ENCODE data around the gene GDPD2. TPM values are rescaled to one million over a fixed set of nuclear protein-coding genes. Genes with fewer than 3 reads are reported as not detected.

The GDPD2 gene
- total RNA-seq, 3 donors from 2014 or later: 0.15 TPM; not detected in 2

DNA sequence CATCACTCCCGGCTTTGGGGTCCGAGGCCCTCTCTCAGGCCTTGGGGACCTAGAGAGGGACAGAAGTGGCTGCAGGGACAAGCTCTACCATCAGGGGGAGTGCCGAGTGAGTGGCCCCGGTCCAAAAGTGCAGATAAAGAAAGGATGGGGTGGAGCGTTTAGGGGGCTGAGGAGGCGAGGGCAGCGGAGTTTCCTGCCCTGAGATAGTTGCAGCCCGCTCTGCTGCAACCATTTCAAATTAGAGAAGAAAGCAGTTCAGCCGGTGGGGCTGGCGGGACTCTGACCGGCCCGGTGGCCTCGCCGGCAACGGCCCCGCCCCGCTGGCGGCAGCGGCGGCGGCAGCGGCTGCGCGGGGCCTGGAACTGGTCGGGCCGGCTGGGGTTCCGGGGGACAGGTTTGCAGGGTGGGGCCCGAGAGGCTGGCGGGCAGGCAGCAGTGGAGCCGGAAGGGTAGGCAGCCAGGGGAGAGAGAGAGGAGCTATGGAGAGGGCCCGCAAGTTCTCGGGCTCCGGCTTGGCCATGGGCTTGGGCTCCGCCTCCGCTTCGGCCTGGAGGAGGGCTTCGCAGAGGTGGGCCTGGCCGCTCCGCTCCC is 29.1 kb downstream of the GDPD2 start:
- intact Hi-C loops (cut with DNase I; ENCODE audit: low total_unique reads): no loop called here

GRCh38 chrX:70453024-70453618 is 30.0 kb downstream of the GDPD2 start:
- H3K4me3 ChIP-seq: peak overlapping the region; percentile 46 to 73 (median 59)
- no peaks in the 10 kb centered on the region for H3K4me1 ChIP-seq
- H3K27me3 ChIP-seq: peaks cover 0 to 65% of the 10 kb centered on the region in 2 donors
- TF ChIP-seq POLR2A (IDR thresholded peaks at IDR 0.05) (no peak), POLR2AphosphoS5 (IDR thresholded peaks at IDR 0.05) (no peak), CTCF (IDR thresholded peaks at IDR 0.05) (no peak)
- no peaks in the 10 kb centered on the region for H3K36me3 ChIP-seq
- H3K27ac ChIP-seq: peak overlapping the region; percentile 75 to 87
- DNase-seq (ENCODE audit: low spot score in 2 of 2): no peak
- H3K9me3 ChIP-seq: no peaks in the 10 kb centered on the region
- intact Hi-C loops (cut with DNase I; ENCODE audit: low total_unique reads): no loop called here

More for the DNA sequence above, 29.1 kb downstream of the GDPD2 start:
- Histone ChIP-seq H3K4me1 (no peaks in the 10 kb centered on the region), H3K36me3 (no peaks in the 10 kb centered on the region), H3K9me3 (no peaks in the 10 kb centered on the region), H3K4me3 (peak overlapping the region; percentile 46 to 73 (median 59)), H3K27me3 (peaks cover 0 to 74% of the 10 kb centered on the region in 2 donors), H3K27ac (peak overlapping the region; percentile 75 to 87)
- TF ChIP-seq POLR2AphosphoS5 (IDR thresholded peaks at IDR 0.05) (no peak), CTCF (IDR thresholded peaks at IDR 0.05) (peak in 2 of 3 donors; percentile 47 to 53)
- peak; percentile 24 to 55 for DNase-seq (ENCODE audit: low spot score in 2 of 2)

DNA sequence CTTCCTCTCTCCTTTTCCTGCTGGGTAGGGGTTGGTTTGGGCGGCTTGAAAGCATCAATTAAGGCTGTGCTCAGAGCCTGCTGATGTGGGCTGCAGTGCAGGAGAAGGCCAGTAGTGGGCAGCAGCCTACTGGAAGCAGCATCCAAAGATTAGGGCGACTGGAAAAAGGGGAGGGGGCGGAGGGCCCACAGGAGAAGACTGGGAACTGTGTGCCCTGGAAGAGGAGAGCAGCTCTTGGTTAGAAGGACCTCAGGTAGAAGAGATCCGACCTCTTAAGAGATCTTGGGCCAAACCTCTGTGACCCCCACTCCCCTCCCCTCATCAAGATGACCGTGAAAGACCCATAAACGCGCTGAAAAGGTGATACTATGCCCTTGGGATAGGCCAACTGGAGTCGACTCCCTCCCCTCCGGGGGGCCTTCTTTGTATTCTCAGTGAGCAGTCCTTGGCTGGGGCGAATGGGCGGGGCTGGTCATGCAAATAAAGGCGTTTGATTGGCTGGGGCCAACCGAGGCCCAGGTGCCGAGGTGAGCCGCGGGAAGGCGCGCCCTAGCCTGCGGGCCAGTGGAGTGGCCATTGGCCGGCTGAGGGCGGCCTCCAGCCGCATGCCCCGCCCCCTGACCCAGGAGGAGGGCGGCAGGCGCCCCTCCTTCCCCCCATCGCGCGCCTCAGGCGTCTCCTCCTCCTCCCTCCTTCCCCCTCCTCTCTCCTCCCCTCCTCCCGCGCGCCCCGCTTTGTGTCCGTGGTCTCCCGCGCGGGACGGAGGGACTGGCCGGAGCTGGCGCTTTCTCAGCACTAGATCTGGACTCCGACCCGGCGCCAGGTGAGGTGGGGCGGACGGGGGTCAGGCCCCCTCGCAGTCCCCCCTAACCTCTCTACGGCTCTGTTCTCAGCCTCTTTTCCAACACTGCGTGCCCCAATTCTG is 31.6 kb downstream of the GDPD2 start:
- TF ChIP-seq POLR2A (IDR thresholded peaks at IDR 0.05): no peak
- peak; percentile 36 to 79 (median 76) for TF ChIP-seq CTCF (IDR thresholded peaks at IDR 0.05)
- H3K36me3 ChIP-seq: no peaks in the 10 kb centered on the region
- intact Hi-C loops (cut with DNase I; ENCODE audit: low total_unique reads): no loop called here
- H3K27me3 ChIP-seq: peaks cover 0 to 50% of the 10 kb centered on the region in 2 donors
- H3K9me3 ChIP-seq: no peaks in the 10 kb centered on the region
- H3K4me1 ChIP-seq: no peaks in the 10 kb centered on the region
- peak overlapping the region; percentile 43 to 77 (median 60) for H3K4me3 ChIP-seq
- DNase-seq (ENCODE audit: low spot score in 2 of 2): peak; percentile 73 to 84
- peak overlapping the region; percentile 84 to 93 for H3K27ac ChIP-seq

DNA sequence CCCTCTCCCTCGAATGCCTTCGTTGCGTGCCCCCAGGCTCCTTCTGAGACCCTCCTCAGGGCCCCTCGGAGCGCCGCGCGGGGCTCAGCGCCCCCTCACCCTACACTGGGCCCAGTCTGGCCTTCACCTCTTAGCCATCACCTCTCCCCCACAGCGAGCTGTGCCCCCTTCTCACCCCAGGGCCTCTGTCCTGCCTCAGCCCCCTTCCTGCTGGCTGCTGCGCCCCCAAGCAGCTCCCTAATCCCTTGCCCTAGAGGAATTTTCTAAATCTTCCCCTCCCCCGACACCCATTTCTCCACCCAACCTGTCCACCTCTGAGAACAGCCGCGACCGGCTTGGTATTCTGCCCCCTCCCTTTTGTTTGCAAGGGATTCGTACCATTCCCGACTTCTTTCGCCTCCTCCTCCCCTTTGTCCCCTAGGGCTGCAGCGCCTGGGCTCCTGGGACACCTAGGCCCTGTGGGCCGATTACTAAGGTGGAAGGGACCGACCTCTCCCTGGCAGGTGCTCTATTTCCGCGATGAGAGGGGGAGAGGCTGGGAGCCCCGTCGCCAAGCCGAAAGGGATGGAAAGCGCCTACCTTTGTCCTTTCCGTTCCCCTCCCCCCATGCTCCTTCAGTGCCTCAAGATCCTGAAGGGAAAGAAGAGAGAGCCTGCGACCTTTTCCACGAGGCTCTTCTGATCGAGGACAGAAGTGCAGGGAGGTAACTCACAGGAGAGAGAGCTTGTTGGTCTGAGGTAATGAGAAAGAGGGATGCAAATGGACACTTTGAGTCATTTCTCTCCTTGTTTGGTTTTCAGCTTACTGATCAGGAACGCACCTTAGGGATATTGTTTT is 32.5 kb downstream of the GDPD2 start:
- Histone ChIP-seq H3K36me3 (no peaks in the 10 kb centered on the region), H3K27me3 (peaks cover 0 to 47% of the 10 kb centered on the region in 2 donors), H3K27ac (peak overlapping the region; percentile 84 to 93), H3K4me3 (peak overlapping the region; percentile 43 to 77 (median 60)), H3K9me3 (peaks cover 0 to under 1% of the 10 kb centered on the region in 2 donors), H3K4me1 (no peaks in the 10 kb centered on the region)
- TF ChIP-seq CTCF (IDR thresholded peaks at IDR 0.05) (no peak), POLR2A (IDR thresholded peaks at IDR 0.05) (no peak), POLR2AphosphoS5 (IDR thresholded peaks at IDR 0.05) (no peak)
- intact Hi-C loops (cut with DNase I; ENCODE audit: low total_unique reads): no loop called here
- no peak for DNase-seq (ENCODE audit: low spot score in 2 of 2)

All from breast epithelium (tissue), 4 donors.